ENCODE measurements around the gene TSPAN8. TPM values are rescaled to one million over a fixed set of nuclear protein-coding genes. Genes with fewer than 3 reads are reported as not detected.

The TSPAN8 gene
- total RNA-seq, 1 donor from 2014 or later: 27.3 TPM

GRCh38 chr12:71085575-71085974 lies 72.2 kb downstream of the TSPAN8 start:
- TF ChIP-seq CTCF (conservative IDR thresholded peaks at IDR 0.05): no peak
- Mint-ChIP-seq H3K4me1 (ENCODE audit: unreplicated experiment) (no peaks in the 10 kb centered on the region), H3K4me3 (no peak overlapping the region)

GRCh38 chr12:71075743-71076142 lies 82.1 kb downstream of the TSPAN8 start:
- no peaks in the 10 kb centered on the region for H3K36me3 Mint-ChIP-seq
- no peak for DNase-seq (ENCODE audit: extremely low spot score, unreplicated experiment)
- H3K27me3 Mint-ChIP-seq: no peaks in the 10 kb centered on the region
- no peaks in the 10 kb centered on the region for H3K9me3 Mint-ChIP-seq
- H3K4me3 Mint-ChIP-seq: no peak overlapping the region
- H3K27ac Mint-ChIP-seq: no peak overlapping the region
- no peak for TF ChIP-seq CTCF (conservative IDR thresholded peaks at IDR 0.05)
- peaks cover 6% of the 10 kb centered on the region for H3K4me1 Mint-ChIP-seq (ENCODE audit: unreplicated experiment)

More at GRCh38 chr12:71085575-71085974, 72.2 kb downstream of the TSPAN8 start:
- Mint-ChIP-seq H3K27me3 (no peaks in the 10 kb centered on the region), H3K9me3 (no peaks in the 10 kb centered on the region), H3K27ac (no peak overlapping the region), H3K36me3 (no peaks in the 10 kb centered on the region)
- no peak for DNase-seq (ENCODE audit: extremely low spot score, unreplicated experiment)

Other genes with a start within 250 kb of the TSPAN8 start
- gene PTPRR, start 237.3 kb downstream of the TSPAN8 start, total RNA-seq (ENCODE audit: low replicate concordance): 0.77 and 0.95 TPM in 2 replicates